ENCODE measurements around the gene TUBGCP3. TPM values are rescaled to one million over a fixed set of nuclear protein-coding genes. Genes with fewer than 3 reads are reported as not detected.
A peak's percentile ranks its signal among the peaks of the same experiment; 100 is the strongest.

The TUBGCP3 gene
- total RNA-seq, 2 donors from 2014 or later = 24.9 to 39.4 TPM

DNA sequence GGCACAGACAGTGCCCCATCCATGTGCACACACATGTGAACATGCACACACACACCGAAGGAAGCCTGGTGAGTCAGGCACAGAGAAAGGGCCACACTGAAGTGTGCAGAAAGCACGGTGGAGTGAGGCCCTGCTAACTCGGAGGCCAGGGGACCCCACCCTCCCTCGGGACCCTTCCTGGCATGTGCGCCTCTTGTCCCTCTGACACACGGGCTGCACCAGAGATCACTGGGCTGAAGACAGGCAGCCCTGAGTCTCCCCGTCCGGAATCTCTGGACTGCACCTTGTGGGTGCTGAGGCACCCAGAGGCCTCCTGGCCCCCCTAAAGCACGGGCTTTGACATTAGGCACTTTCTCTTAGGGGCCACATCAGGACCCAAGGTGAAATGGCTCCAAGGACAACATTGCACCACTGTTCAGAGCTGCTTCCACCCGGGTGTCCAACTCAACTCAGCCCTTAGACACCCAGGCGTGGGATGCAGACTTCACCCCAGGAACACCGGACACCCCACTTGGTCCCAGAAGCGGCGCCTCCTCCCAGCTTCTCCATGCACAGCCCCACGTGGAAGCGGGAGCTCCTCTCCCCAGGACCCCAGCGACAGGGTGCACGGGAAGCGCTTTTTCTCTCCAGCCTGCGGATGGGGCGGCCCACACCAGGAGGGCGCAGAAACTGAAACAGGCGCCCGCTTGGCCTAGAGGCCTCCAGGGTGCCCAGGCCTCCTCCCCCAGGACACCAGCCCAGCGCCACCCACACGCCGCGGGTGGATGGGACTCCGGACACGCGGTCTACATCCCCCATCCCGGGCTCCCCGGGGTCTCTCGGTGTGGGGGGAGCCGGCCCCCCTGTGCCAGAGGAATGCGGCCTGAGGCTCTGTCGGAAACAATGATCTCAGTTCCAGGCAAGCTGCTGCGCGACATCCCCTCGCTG, 121.6 kb downstream of the TUBGCP3 start:
- no peak for DNase-seq
- H3K27ac ChIP-seq = no peak overlapping the region

DNA sequence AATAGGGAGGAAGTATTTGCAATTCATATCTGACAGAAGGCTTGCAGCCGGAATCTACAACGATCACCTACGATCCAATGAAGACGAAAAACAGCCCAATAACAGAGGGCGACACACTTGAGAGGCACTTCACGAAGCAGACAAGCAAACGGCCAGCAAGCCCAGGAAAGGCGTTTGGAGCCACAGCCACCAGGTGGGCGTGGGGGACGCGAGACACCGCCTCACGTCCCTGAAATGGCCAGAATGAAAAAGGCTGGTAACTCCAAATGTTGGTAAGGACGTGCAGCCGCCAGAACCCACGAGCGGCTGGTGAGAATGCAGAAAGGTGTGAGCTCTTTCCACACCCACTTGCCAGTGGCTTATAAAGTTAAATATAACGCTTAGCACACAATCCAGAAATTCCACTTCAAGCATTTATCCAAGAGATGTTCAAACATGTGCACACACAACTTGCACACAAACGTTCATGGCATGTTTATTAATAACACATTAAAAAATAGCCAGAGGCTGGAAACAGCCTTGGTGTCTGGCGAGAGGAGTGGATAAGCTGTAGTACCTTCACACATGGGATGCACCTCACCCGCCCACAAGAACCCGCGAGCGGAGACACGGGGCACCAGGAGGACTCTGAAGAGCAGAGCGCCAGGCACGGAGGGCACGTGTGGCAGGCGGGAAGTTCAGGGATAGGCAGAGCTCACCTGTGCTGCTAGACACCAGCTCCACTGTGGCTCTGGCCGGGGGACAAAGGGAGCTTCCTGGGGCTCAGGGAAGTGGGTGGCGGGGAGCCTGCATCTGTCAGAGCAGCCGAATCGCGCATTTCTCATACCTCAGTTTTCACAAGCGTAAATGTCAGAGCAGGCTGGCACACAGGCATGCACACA, 122.5 kb downstream of the TUBGCP3 start:
- Histone ChIP-seq H3K36me3 (no peaks in the 10 kb centered on the region), H3K9ac (ENCODE audit: low read depth in 2 of 2, low read length in 2 of 2) (no peak overlapping the region), H3K27me3 (no peaks in the 10 kb centered on the region), H3K9me3 (no peaks in the 10 kb centered on the region), H3K4me1 (no peaks in the 10 kb centered on the region), H3K27ac (no peak overlapping the region), H3K4me3 (no peak overlapping the region)
- TF ChIP-seq, protein P1, sequence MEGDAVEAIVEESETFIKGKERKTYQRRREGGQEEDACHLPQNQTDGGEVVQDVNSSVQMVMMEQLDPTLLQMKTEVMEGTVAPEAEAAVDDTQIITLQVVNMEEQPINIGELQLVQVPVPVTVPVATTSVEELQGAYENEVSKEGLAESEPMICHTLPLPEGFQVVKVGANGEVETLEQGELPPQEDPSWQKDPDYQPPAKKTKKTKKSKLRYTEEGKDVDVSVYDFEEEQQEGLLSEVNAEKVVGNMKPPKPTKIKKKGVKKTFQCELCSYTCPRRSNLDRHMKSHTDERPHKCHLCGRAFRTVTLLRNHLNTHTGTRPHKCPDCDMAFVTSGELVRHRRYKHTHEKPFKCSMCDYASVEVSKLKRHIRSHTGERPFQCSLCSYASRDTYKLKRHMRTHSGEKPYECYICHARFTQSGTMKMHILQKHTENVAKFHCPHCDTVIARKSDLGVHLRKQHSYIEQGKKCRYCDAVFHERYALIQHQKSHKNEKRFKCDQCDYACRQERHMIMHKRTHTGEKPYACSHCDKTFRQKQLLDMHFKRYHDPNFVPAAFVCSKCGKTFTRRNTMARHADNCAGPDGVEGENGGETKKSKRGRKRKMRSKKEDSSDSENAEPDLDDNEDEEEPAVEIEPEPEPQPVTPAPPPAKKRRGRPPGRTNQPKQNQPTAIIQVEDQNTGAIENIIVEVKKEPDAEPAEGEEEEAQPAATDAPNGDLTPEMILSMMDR (IDR thresholded peaks at IDR 0.05) = no peak
- DNase-seq = no peak
- intact Hi-C loops (cut with DNase I) = no loop called here

More for the DNA sequence above, 121.6 kb downstream of the TUBGCP3 start:
- no peak overlapping the region for H3K4me3 ChIP-seq
- TF ChIP-seq, protein P1 (IDR thresholded peaks at IDR 0.05) = no peak
- no peaks in the 10 kb centered on the region for H3K36me3 ChIP-seq
- intact Hi-C loops (cut with DNase I) = no loop called here
- H3K9ac ChIP-seq (ENCODE audit: low read depth in 2 of 2, low read length in 2 of 2) = no peak overlapping the region
- no peaks in the 10 kb centered on the region for H3K4me1 ChIP-seq
- no peaks in the 10 kb centered on the region for H3K27me3 ChIP-seq
- no peaks in the 10 kb centered on the region for H3K9me3 ChIP-seq

- Histone ChIP-seq H3K36me3 (no peaks in the 10 kb centered on the region), H3K9me3 (no peaks in the 10 kb centered on the region), H3K27ac (no peak overlapping the region), H3K4me1 (no peaks in the 10 kb centered on the region), H3K4me3 (no peak overlapping the region), H3K27me3 (no peaks in the 10 kb centered on the region), H3K9ac (ENCODE audit: low read depth in 2 of 2, low read length in 2 of 2) (no peak overlapping the region)
- no peak for DNase-seq
- intact Hi-C loops (cut with DNase I) = no loop called here
- TF ChIP-seq, protein P1 (IDR thresholded peaks at IDR 0.05) = no peak
These were observed 123.2 kb downstream of the TUBGCP3 start for GRCh38 chr13:112464720-112465119.

DNA sequence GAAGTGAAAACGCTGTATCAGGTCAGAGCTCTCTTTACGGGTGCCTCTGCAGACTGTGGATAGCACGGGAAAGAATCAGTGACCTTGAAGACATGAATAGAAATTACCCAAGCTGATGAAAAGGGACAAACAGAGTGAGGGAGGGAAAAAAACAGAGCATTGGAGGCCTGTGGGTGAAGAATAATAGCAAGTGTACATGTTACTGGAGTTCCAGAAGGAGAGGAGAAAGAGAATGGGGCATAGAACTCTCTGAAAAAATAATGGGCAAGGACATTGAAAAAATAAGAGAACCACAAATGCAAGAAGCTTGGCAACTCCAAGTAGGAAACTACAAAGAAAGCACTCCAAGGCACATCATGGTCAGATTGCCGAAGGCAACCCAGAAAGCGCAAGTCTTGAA, 125.5 kb downstream of the TUBGCP3 start:
- TF ChIP-seq, protein P1 (IDR thresholded peaks at IDR 0.05) = no peak
- Histone ChIP-seq H3K27ac (no peak overlapping the region), H3K36me3 (no peaks in the 10 kb centered on the region), H3K4me1 (no peaks in the 10 kb centered on the region), H3K4me3 (no peak overlapping the region), H3K9ac (ENCODE audit: low read depth in 2 of 2, low read length in 2 of 2) (no peak overlapping the region), H3K9me3 (no peaks in the 10 kb centered on the region), H3K27me3 (no peaks in the 10 kb centered on the region)
- DNase-seq = no peak
- intact Hi-C loops (cut with DNase I) = no loop called here

GRCh38 chr13:112457485-112457884, 130.5 kb downstream of the TUBGCP3 start:
- TF ChIP-seq, protein P1 (IDR thresholded peaks at IDR 0.05) = no peak
- Histone ChIP-seq H3K27ac (no peak overlapping the region), H3K27me3 (no peaks in the 10 kb centered on the region), H3K36me3 (no peaks in the 10 kb centered on the region), H3K9ac (ENCODE audit: low read depth in 2 of 2, low read length in 2 of 2) (no peak overlapping the region), H3K4me3 (no peak overlapping the region), H3K9me3 (no peaks in the 10 kb centered on the region), H3K4me1 (no peaks in the 10 kb centered on the region)
- DNase-seq = peak; percentile 7
- intact Hi-C loops (cut with DNase I) = no loop called here

Measured in colonic mucosa (tissue), 4 donors.